HepG2 (cell line): ENCODE results near the gene DLX1. TPM values are rescaled to one million over a fixed set of nuclear protein-coding genes. Genes with fewer than 3 reads are reported as not detected.
A peak's percentile ranks its signal among the peaks of the same experiment; 100 is the strongest.

Experiments
- ARHGAP35 ChIP-seq: sonication (generic); formaldehyde crosslinking; IDR thresholded peaks from 2 replicates; pipeline ENCODE4 v1.9.0; 2022; ENCODE audit warnings: mild to moderate bottlenecking, inconsistent platforms, moderate library complexity, missing genetic modification reagents, borderline replicate concordance
- ATM ChIP-seq: fragments of 450-650 bp; IDR thresholded peaks from 2 replicates; pipeline ENCODE4 v1.7.1; 2017; ENCODE audit warnings: mild to moderate bottlenecking, borderline replicate concordance
- DMAP1 ChIP-seq: IDR thresholded peaks from 2 replicates; pipeline ENCODE4 v1.6.1; 2016
- ESRRA ChIP-seq: sonication (generic); formaldehyde crosslinking; IDR thresholded peaks from 2 replicates; pipeline ENCODE4 v1.5.1; 2020; ENCODE audit warnings: mild to moderate bottlenecking, low read depth, missing genetic modification reagents
- ETS1 ChIP-seq: sonication (generic); formaldehyde crosslinking; IDR thresholded peaks from 2 replicates; pipeline ENCODE4 v1.4.0; 2020; ENCODE audit warnings: missing genetic modification reagents
- FOXJ3 ChIP-seq: sonication (generic); formaldehyde crosslinking; IDR thresholded peaks from 2 replicates; pipeline ENCODE4 v1.4.0; 2020; ENCODE audit warnings: missing genetic modification reagents, mild to moderate bottlenecking, borderline replicate concordance
- PHB2 ChIP-seq: fragments of 450-650 bp; IDR thresholded peaks from 2 replicates; pipeline ENCODE4 v1.6.1; 2018; ENCODE audit not compliant: partially characterized antibody
- POLR2A ChIP-seq, 2 experiments: IDR thresholded peaks; 2 replicates each; pipeline ENCODE4 v1.6.1; 2011; ENCODE audit warnings: low read depth in 2 of 2, low read length in 2 of 2, mild to moderate bottlenecking in 1 of 2, moderate library complexity in 1 of 2; ENCODE audit not compliant: insufficient read depth in 1 of 2
- PRMT3 ChIP-seq: sonication (generic); formaldehyde crosslinking; IDR thresholded peaks from 2 replicates; pipeline ENCODE4 v1.8.1; 2022; ENCODE audit warnings: low read depth, mild to moderate bottlenecking, moderate library complexity, missing genetic modification reagents, borderline replicate concordance
- SETDB1 ChIP-seq: sonication (generic); formaldehyde crosslinking; IDR thresholded peaks from 2 replicates; pipeline ENCODE4 v1.5.1; 2020; ENCODE audit warnings: missing genetic modification reagents, mild to moderate bottlenecking, borderline replicate concordance
- SP140L ChIP-seq: sonication (generic); formaldehyde crosslinking; IDR thresholded peaks from 2 replicates; pipeline ENCODE4 v1.4.0; 2020; ENCODE audit warnings: missing genetic modification reagents, borderline replicate concordance
- TCF7L2 ChIP-seq: IDR thresholded peaks from 2 replicates; pipeline ENCODE4 v1.6.1; 2011; ENCODE audit warnings: mild to moderate bottlenecking, low read depth, low read length, moderate library complexity
- TOPORS ChIP-seq: sonication (generic); formaldehyde crosslinking; IDR thresholded peaks from 2 replicates; pipeline ENCODE4 v1.8.0; 2023; ENCODE audit warnings: mild to moderate bottlenecking, missing genetic modification reagents
- ZNF10 ChIP-seq: sonication (generic); formaldehyde crosslinking; IDR thresholded peaks from 2 replicates; pipeline ENCODE4 v1.4.0; 2020; ENCODE audit warnings: mild to moderate bottlenecking, low read depth, missing genetic modification reagents, borderline replicate concordance
- ZNF296 ChIP-seq: sonication (generic); formaldehyde crosslinking; conservative IDR thresholded peaks from 2 replicates; pipeline ENCODE4 v1.5.0; 2020; ENCODE audit warnings: mild to moderate bottlenecking, missing genetic modification reagents
- ZNF512B ChIP-seq: sonication (generic); formaldehyde crosslinking; IDR thresholded peaks from 2 replicates; pipeline ENCODE4 v1.5.1; 2020; ENCODE audit warnings: missing genetic modification reagents, mild to moderate bottlenecking, borderline replicate concordance
- ZNF556 ChIP-seq: sonication (generic); formaldehyde crosslinking; IDR thresholded peaks from 2 replicates; pipeline ENCODE4 v1.4.0; 2020; ENCODE audit warnings: mild to moderate bottlenecking, missing genetic modification reagents, borderline replicate concordance
- ZNF674 ChIP-seq: sonication (generic); formaldehyde crosslinking; IDR thresholded peaks from 2 replicates; pipeline ENCODE4 v1.5.0; 2020; ENCODE audit warnings: low read depth, mild to moderate bottlenecking, missing genetic modification reagents
- ZNF777 ChIP-seq: sonication (generic); formaldehyde crosslinking; IDR thresholded peaks from 2 replicates; pipeline ENCODE4 v1.4.0; 2020; ENCODE audit warnings: missing genetic modification reagents
- ZSCAN5A ChIP-seq: sonication (generic); formaldehyde crosslinking; IDR thresholded peaks from 2 replicates; pipeline ENCODE4 v1.8.0; 2022; ENCODE audit warnings: mild to moderate bottlenecking, missing genetic modification reagents, borderline replicate concordance
- polyA plus RNA-seq, 8 experiments: library from polyadenylated mRNA; depleted of rRNA in 3 of 8; stranded (reverse) in 7 of 8; unstranded in 1 of 8; fragments of >200 nt; fragmentation: Illumina TruSeq in 4 of 8; extraction: Trizol in 4 of 8; gene quantifications; 2 replicates each; pipeline versions ENCODE4 v1.2.1 to v1.2.3, GENCODE V29; 2011 to 2016; ENCODE audit warnings: low read depth in 4 of 8, missing spikeins in 1 of 8, mixed read lengths in 1 of 8; ENCODE audit not compliant: insufficient read depth in 1 of 8
- total RNA-seq, 5 experiments: library from RNA; depleted of rRNA; stranded (reverse); fragments of >200 nt; fragmentation: Illumina TruSeq; extraction: Trizol; gene quantifications; 2 replicates each; pipeline ENCODE4 v1.2.3, GENCODE V29; 2016; ENCODE audit warnings: low read depth in 1 of 5
- TF ChIP-seq, protein P1 (sequence below): sonication (generic); formaldehyde crosslinking; IDR thresholded peaks from 2 replicates; pipeline ENCODE4 v1.4.0; 2020; ENCODE audit warnings: missing genetic modification reagents

DLX1 gene
- total and polyA plus RNA-seq, 2 of the 13 experiments (the other 11 are each of a cell fraction or from before 2014, with no cell fraction given): 0.18 to 0.86 TPM

- TF ChIP-seq ZNF512B (CRISPR knock-in tag) (no peak; the same call in 1 of the 2 replicates), PHB2 (no peak), ZNF296 (CRISPR knock-in tag) (no peak), PRMT3 (CRISPR knock-in tag) (no peak), ZNF10 (no peak), ZNF777 (peak; percentile 21; the same call in 1 of the 2 replicates), ARHGAP35 (CRISPR knock-in tag) (no peak), ATM (no peak), TOPORS (CRISPR knock-in tag) (no peak), POLR2A (IDR thresholded peaks at IDR 0.05; ENCODE audit: insufficient read depth in 1 of 2, low read depth in 2 of 2, low read length in 2 of 2) (no peak), SETDB1 (CRISPR knock-in tag) (no peak), DMAP1 (CRISPR knock-in tag) (0 out of 2 replicates have a peak, but pooled peaks have one; percentile 26), ZNF674 (CRISPR knock-in tag) (no peak), TCF7L2 (no peak), FOXJ3 (no peak), ZSCAN5A (CRISPR knock-in tag) (no peak), SP140L (CRISPR knock-in tag) (no peak), ZNF556 (CRISPR knock-in tag) (no peak), ESRRA (CRISPR knock-in tag) (no peak), ETS1 (CRISPR knock-in tag) (no peak)
- TF ChIP-seq, protein P1, sequence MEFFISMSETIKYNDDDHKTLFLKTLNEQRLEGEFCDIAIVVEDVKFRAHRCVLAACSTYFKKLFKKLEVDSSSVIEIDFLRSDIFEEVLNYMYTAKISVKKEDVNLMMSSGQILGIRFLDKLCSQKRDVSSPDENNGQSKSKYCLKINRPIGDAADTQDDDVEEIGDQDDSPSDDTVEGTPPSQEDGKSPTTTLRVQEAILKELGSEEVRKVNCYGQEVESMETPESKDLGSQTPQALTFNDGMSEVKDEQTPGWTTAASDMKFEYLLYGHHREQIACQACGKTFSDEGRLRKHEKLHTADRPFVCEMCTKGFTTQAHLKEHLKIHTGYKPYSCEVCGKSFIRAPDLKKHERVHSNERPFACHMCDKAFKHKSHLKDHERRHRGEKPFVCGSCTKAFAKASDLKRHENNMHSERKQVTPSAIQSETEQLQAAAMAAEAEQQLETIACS (CRISPR knock-in tag): no peak
Measured at GRCh38 chr2:172095905-172096625, 10.8 kb downstream of the DLX1 start (continued).
